Nephron progenitor cell (in vitro differentiated cells): ENCODE results near the gene F2RL3.
"Not testable (repeated sequence)": the region's sequence is repeated elsewhere in the genome, so short reads cannot be mapped to it uniquely, and the experiment has no call there.

ENCODE experiments used
- DNase-seq: peaks from one replicate; pipeline ENCODE4 v3.0.0; 2021
- H3K27ac Mint-ChIP-seq: 2 replicates; pipeline ENCODE4 v1.8.0; 2021; ENCODE audit warnings: mild to moderate bottlenecking, moderate library complexity, mixed read lengths
- H3K27me3 Mint-ChIP-seq: 2 replicates; pipeline ENCODE4 v1.8.0; 2021; ENCODE audit warnings: mild to moderate bottlenecking, low read depth, mixed read lengths; ENCODE audit not compliant: poor library complexity
- H3K36me3 Mint-ChIP-seq: 2 replicates; pipeline ENCODE4 v1.8.0; 2021; ENCODE audit warnings: low read depth, mixed read lengths
- H3K4me1 Mint-ChIP-seq: 2 replicates; pipeline ENCODE4 v1.8.0; 2021; ENCODE audit warnings: mixed read lengths
- H3K4me3 Mint-ChIP-seq: 2 replicates; pipeline ENCODE4 v1.8.0; 2021; ENCODE audit warnings: mild to moderate bottlenecking, moderate library complexity, mixed read lengths
- H3K9me3 Mint-ChIP-seq: 2 replicates; pipeline ENCODE4 v1.8.0; 2021; ENCODE audit warnings: mild to moderate bottlenecking, moderate library complexity, mixed read lengths
- TF ChIP-seq, protein P1 (sequence below): fragments of 200-600 bp; sonication (generic); IDR thresholded peaks from 2 replicates; pipeline ENCODE4 v1.5.0; 2021; ENCODE audit warnings: antibody characterized with exemption

The F2RL3 gene

GRCh38 chr19:16930753-16931152 lies 42.0 kb downstream of the F2RL3 start:
- Mint-ChIP-seq H3K4me3 (no peak overlapping the region), H3K27ac (no peak overlapping the region), H3K27me3 (peaks cover 16% of the 10 kb centered on the region), H3K4me1 (no peaks in the 10 kb centered on the region), H3K36me3 (peaks cover 74% of the 10 kb centered on the region), H3K9me3 (peaks cover 60% of the 10 kb centered on the region)
- no peak for DNase-seq
- TF ChIP-seq, protein P1, sequence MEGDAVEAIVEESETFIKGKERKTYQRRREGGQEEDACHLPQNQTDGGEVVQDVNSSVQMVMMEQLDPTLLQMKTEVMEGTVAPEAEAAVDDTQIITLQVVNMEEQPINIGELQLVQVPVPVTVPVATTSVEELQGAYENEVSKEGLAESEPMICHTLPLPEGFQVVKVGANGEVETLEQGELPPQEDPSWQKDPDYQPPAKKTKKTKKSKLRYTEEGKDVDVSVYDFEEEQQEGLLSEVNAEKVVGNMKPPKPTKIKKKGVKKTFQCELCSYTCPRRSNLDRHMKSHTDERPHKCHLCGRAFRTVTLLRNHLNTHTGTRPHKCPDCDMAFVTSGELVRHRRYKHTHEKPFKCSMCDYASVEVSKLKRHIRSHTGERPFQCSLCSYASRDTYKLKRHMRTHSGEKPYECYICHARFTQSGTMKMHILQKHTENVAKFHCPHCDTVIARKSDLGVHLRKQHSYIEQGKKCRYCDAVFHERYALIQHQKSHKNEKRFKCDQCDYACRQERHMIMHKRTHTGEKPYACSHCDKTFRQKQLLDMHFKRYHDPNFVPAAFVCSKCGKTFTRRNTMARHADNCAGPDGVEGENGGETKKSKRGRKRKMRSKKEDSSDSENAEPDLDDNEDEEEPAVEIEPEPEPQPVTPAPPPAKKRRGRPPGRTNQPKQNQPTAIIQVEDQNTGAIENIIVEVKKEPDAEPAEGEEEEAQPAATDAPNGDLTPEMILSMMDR: no peak

GRCh38 chr19:16931306-16931705 lies 42.5 kb downstream of the F2RL3 start:
- Mint-ChIP-seq H3K27me3 (peaks cover 16% of the 10 kb centered on the region), H3K27ac (no peak overlapping the region), H3K36me3 (peaks cover 77% of the 10 kb centered on the region), H3K4me3 (no peak overlapping the region), H3K9me3 (peaks cover 60% of the 10 kb centered on the region), H3K4me1 (no peaks in the 10 kb centered on the region)
- TF ChIP-seq, protein P1: no peak
- no peak for DNase-seq

DNA sequence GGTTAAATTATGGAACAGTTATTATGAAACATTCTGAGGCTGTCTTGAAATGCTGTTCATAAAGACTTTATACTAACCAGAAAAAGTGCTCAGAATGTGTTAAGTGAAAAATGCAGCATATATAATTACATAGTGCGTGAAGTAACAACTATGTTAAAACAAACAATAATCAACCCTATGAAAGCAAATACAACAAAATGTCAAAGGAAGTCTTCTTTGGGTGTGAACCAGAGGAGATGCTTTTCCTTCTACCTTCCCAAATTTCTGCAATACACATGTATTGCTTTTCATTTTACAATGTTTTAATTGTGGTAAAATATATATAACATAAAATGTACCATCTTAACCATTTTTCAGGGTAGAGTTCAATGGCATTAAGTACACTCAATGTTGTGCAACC lies 45.7 kb downstream of the F2RL3 start:
- Mint-ChIP-seq H3K36me3 (peaks cover 70% of the 10 kb centered on the region), H3K4me3 (no peak overlapping the region), H3K9me3 (peaks cover 43% of the 10 kb centered on the region), H3K27me3 (peaks cover 16% of the 10 kb centered on the region), H3K27ac (no peak overlapping the region), H3K4me1 (no peaks in the 10 kb centered on the region)
- DNase-seq: no peak
- TF ChIP-seq, protein P1: no peak

DNA sequence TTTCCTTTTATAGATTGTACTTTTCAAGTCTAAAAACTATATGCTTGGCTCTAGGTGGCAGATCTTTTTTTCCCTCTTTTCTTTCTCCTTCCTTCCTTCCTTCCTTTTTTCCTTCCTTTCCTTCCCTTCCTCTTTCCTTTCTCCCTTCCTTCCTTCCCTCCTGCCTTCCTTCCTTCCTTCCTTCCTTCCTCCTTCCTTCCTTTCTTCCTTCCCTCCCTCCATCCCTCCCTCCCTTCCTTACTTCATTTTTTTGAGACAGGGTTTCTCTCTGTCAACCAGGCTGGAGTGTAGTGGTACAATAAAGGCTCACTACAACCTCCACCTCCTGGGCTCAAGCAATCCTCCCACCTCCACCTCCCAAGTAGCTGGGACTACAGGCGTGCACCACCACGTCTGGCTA lies 48.1 kb downstream of the F2RL3 start:
- no peak overlapping the region for H3K27ac Mint-ChIP-seq
- TF ChIP-seq, protein P1: no peak
- no peak for DNase-seq
- H3K36me3 Mint-ChIP-seq: peaks cover 80% of the 10 kb centered on the region
- H3K4me1 Mint-ChIP-seq: no peaks in the 10 kb centered on the region
- no peak overlapping the region for H3K4me3 Mint-ChIP-seq
- peaks cover 40% of the 10 kb centered on the region for H3K9me3 Mint-ChIP-seq
- H3K27me3 Mint-ChIP-seq: peaks cover 11% of the 10 kb centered on the region

DNA sequence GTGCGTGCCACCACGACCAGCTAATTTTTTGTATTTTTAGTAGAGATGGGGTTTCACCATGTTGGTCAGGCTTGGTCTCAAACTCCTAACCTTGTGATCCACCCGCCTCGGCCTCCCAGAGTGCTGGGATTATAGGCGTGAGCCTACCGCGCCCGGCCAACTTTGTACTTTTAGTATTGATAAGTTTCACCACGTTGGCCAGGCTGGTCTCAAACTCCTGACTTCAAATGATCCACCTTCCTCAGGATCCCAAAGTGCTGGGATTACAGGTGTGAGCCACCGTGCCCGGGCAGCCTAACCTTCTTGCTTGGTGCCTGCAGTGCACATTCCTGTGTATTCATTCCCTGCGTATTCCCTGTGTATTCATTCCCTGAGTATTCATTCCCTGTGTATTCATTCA lies 49.0 kb downstream of the F2RL3 start:
- DNase-seq, H3K27ac Mint-ChIP-seq, H3K4me1 Mint-ChIP-seq, H3K4me3 Mint-ChIP-seq: not testable (repeated sequence)
- H3K9me3 Mint-ChIP-seq: peaks cover 37% of the 10 kb centered on the region
- peaks cover 11% of the 10 kb centered on the region for H3K27me3 Mint-ChIP-seq
- peaks cover 80% of the 10 kb centered on the region for H3K36me3 Mint-ChIP-seq

DNA sequence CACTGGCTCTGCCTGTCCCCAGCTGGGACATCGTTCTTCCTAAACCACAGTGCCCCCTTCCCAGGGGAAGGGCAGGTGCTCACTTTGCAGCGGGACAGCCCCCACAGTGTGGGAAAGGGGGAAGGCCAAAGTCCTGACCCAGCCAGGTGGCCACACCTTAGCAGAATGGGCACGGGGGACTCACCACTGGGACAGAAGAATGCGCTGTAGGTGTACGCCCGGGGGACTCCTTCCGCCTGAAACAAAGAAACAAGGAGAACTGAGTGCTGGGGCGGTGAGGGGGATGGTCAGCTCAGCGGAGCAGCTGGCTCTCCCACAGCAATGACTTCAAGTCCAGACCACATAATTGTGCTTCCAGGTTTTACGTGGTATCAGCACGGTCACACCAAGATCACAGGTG lies 49.4 kb downstream of the F2RL3 start:
- Mint-ChIP-seq H3K36me3 (peaks cover 78% of the 10 kb centered on the region), H3K4me3 (no peak overlapping the region), H3K4me1 (no peaks in the 10 kb centered on the region), H3K9me3 (peaks cover 37% of the 10 kb centered on the region), H3K27ac (no peak overlapping the region), H3K27me3 (peaks cover 11% of the 10 kb centered on the region)
- TF ChIP-seq, protein P1: no peak
- DNase-seq: no peak

- peaks cover 20% of the 10 kb centered on the region for H3K9me3 Mint-ChIP-seq
- not testable (repeated sequence) for H3K4me1 Mint-ChIP-seq, H3K27me3 Mint-ChIP-seq, H3K27ac Mint-ChIP-seq, DNase-seq, H3K4me3 Mint-ChIP-seq
- peaks cover 71% of the 10 kb centered on the region for H3K36me3 Mint-ChIP-seq
These were observed 51.3 kb downstream of the F2RL3 start for GRCh38 chr19:16940063-16940462.
